Measurements from ENCODE around the gene RGPD5. TPM values are rescaled to one million over a fixed set of nuclear protein-coding genes. Genes with fewer than 3 reads are reported as not detected.
A peak's percentile ranks its signal among the peaks of the same experiment; 100 is the strongest.
"Not testable (repeated sequence)": the region's sequence is repeated elsewhere in the genome, so short reads cannot be mapped to it uniquely, and the experiment has no call there.

RGPD5 gene
- 10 to 100 TPM; 21.0 to 44.1 (median 28.8) TPM for total RNA-seq
- polyA plus RNA-seq = 1 to 10 TPM in 2 of 3 donors, under 1 TPM in 1; 0.92 to 5.5 (median 3.6) TPM

- 0% methylated on average over 22 to 23 of the region's 77 CpGs for WGBS, 2 donors
- H3K27me3 ChIP-seq; H3K4me1 ChIP-seq; H3K4me3 ChIP-seq; DNase-seq; intact Hi-C loops (cut with DNase I); H3K27ac ChIP-seq; H3K36me3 ChIP-seq; H3K9me3 ChIP-seq: not testable (repeated sequence)
Observed at GRCh38 chr2:109794074-109794737, at the start of gene RGPD5. Gene RGPD5, plus strand, starts transcription at chr2:109794305. Its CDS starts 161 bp downstream, at chr2:109794466.

- intact Hi-C loops (cut with DNase I); H3K4me3 ChIP-seq; H3K9me3 ChIP-seq; DNase-seq; H3K27ac ChIP-seq; H3K36me3 ChIP-seq; H3K27me3 ChIP-seq; H3K4me1 ChIP-seq: not testable (repeated sequence)
- WGBS, 2 donors = no CpG with 5 or more reads among the region's 6 CpGs
Observed at GRCh38 chr2:109751572-109751971, 42.5 kb upstream of the RGPD5 start.

- DNase-seq; H3K4me3 ChIP-seq; H3K36me3 ChIP-seq; H3K27me3 ChIP-seq; H3K4me1 ChIP-seq; H3K9me3 ChIP-seq; intact Hi-C loops (cut with DNase I); H3K27ac ChIP-seq: not testable (repeated sequence)
- WGBS, 2 donors = no CpG with 5 or more reads among the region's 3 CpGs
Observed at GRCh38 chr2:109757163-109757824, 36.8 kb upstream of the RGPD5 start.

- H3K27ac ChIP-seq; H3K27me3 ChIP-seq; DNase-seq; H3K9me3 ChIP-seq; H3K4me1 ChIP-seq; intact Hi-C loops (cut with DNase I); H3K36me3 ChIP-seq: not testable (repeated sequence)
- H3K4me3 ChIP-seq = peak overlapping the region in 1 of 4 donors; percentile 16
- WGBS, 2 donors = 1% methylated on average over 84 to 85 of the region's 106 CpGs
Observed at GRCh38 chr2:109760265-109761042, 33.7 kb upstream of the RGPD5 start.

GRCh38 chr2:109761043-109761454 lies 33.1 kb upstream of the RGPD5 start:
- H3K27ac ChIP-seq; H3K4me1 ChIP-seq; H3K9me3 ChIP-seq; H3K4me3 ChIP-seq; H3K27me3 ChIP-seq; intact Hi-C loops (cut with DNase I); H3K36me3 ChIP-seq: not testable (repeated sequence)
- peak; percentile 50 for DNase-seq
- WGBS, 2 donors = 3 to 11% methylated on average over 7 to 8 of the region's 23 CpGs

- WGBS, 2 donors = 16 to 75% methylated on average over 1 of the region's 5 CpGs
- H3K4me3 ChIP-seq; H3K27ac ChIP-seq; H3K36me3 ChIP-seq; H3K9me3 ChIP-seq; H3K27me3 ChIP-seq; H3K4me1 ChIP-seq; intact Hi-C loops (cut with DNase I); DNase-seq: not testable (repeated sequence)
Observed at GRCh38 chr2:109761976-109762375, 32.1 kb upstream of the RGPD5 start.

- H3K27me3 ChIP-seq; intact Hi-C loops (cut with DNase I); H3K4me1 ChIP-seq; H3K36me3 ChIP-seq; H3K27ac ChIP-seq; DNase-seq; H3K4me3 ChIP-seq; H3K9me3 ChIP-seq: not testable (repeated sequence)
- WGBS, 2 donors = 84 to 90% methylated on average over 7 of the region's 11 CpGs
Observed at GRCh38 chr2:109766074-109766473, 28.0 kb upstream of the RGPD5 start.

GRCh38 chr2:109766886-109767578 lies 27.1 kb upstream of the RGPD5 start:
- H3K27me3 ChIP-seq; H3K4me1 ChIP-seq; DNase-seq; H3K4me3 ChIP-seq; H3K27ac ChIP-seq; H3K9me3 ChIP-seq; H3K36me3 ChIP-seq; intact Hi-C loops (cut with DNase I): not testable (repeated sequence)
- 88 to 90% methylated on average over 6 of the region's 8 CpGs for WGBS, 2 donors

- WGBS, 2 donors = 96% methylated on average over 6 of the region's 10 CpGs; no CpG with 5 or more reads in 1 of the 2 donors
- H3K36me3 ChIP-seq; DNase-seq; H3K9me3 ChIP-seq; H3K4me1 ChIP-seq; H3K4me3 ChIP-seq; H3K27ac ChIP-seq; H3K27me3 ChIP-seq; intact Hi-C loops (cut with DNase I): not testable (repeated sequence)
Observed at GRCh38 chr2:109768934-109769333, 25.2 kb upstream of the RGPD5 start.

- H3K4me1 ChIP-seq; H3K36me3 ChIP-seq; H3K27me3 ChIP-seq; intact Hi-C loops (cut with DNase I); H3K9me3 ChIP-seq; H3K27ac ChIP-seq; DNase-seq; H3K4me3 ChIP-seq: not testable (repeated sequence)
- WGBS, 2 donors = no CpG with 5 or more reads among the region's 2 CpGs
Observed at GRCh38 chr2:109779118-109779517, 15.0 kb upstream of the RGPD5 start.

GRCh38 chr2:109781147-109781816 lies 12.8 kb upstream of the RGPD5 start:
- H3K27me3 ChIP-seq; H3K4me1 ChIP-seq; intact Hi-C loops (cut with DNase I); H3K4me3 ChIP-seq; H3K9me3 ChIP-seq; H3K36me3 ChIP-seq; DNase-seq; H3K27ac ChIP-seq: not testable (repeated sequence)
- no CpG with 5 or more reads among the region's 15 CpGs for WGBS, 2 donors

GRCh38 chr2:109782446-109782993 lies 11.6 kb upstream of the RGPD5 start:
- H3K4me1 ChIP-seq; H3K27me3 ChIP-seq; H3K4me3 ChIP-seq; intact Hi-C loops (cut with DNase I); H3K27ac ChIP-seq; H3K9me3 ChIP-seq; H3K36me3 ChIP-seq; DNase-seq: not testable (repeated sequence)
- no CpG with 5 or more reads among the region's 2 CpGs for WGBS, 2 donors

Measured in sigmoid colon (tissue), 7 donors.